ENCODE measurements around the gene CDH23.

CDH23 gene

GRCh38 chr10:71632200-71632820, 235.6 kb downstream of the CDH23 start:
- DNase-seq, result no peak

GRCh38 chr10:71632896-71633600, 236.3 kb downstream of the CDH23 start:
- no peak for DNase-seq

GRCh38 chr10:71633920-71634319, 237.2 kb downstream of the CDH23 start:
- no peak for DNase-seq

GRCh38 chr10:71634531-71635164, 237.9 kb downstream of the CDH23 start:
- no peak for DNase-seq

GRCh38 chr10:71635251-71635866, 238.6 kb downstream of the CDH23 start:
- DNase-seq, result no peak

GRCh38 chr10:71635867-71636266, 239.1 kb downstream of the CDH23 start:
- no peak for DNase-seq

- no peak for DNase-seq
These were observed 239.9 kb downstream of the CDH23 start for GRCh38 chr10:71636588-71636987.

GRCh38 chr10:71637305-71637704, 240.6 kb downstream of the CDH23 start:
- DNase-seq, result no peak

GRCh38 chr10:71638064-71638821, 241.5 kb downstream of the CDH23 start:
- no peak for DNase-seq

- no peak for DNase-seq
These were observed 242.4 kb downstream of the CDH23 start for GRCh38 chr10:71638822-71639719.

- DNase-seq, result no peak
These were observed 243.9 kb downstream of the CDH23 start for GRCh38 chr10:71640607-71641006.

- no peak for DNase-seq
These were observed 244.7 kb downstream of the CDH23 start for GRCh38 chr10:71641449-71641848.

- DNase-seq, result no peak
These were observed 245.3 kb downstream of the CDH23 start for GRCh38 chr10:71641986-71642385.

- no peak for DNase-seq
These were observed 247.2 kb downstream of the CDH23 start for GRCh38 chr10:71643904-71644303.

- DNase-seq, result no peak
These were observed 247.8 kb downstream of the CDH23 start for GRCh38 chr10:71644307-71645180.

GRCh38 chr10:71645185-71645584, 248.5 kb downstream of the CDH23 start:
- no peak for DNase-seq

GRCh38 chr10:71646037-71646436, 249.3 kb downstream of the CDH23 start:
- no peak for DNase-seq

- DNase-seq, result no peak
These were observed 250.0 kb downstream of the CDH23 start for GRCh38 chr10:71646592-71647292.

- DNase-seq, result no peak
These were observed 251.0 kb downstream of the CDH23 start for GRCh38 chr10:71647526-71648253.
